Measurements from ENCODE around the gene MGAT4C.
"Not testable (repeated sequence)": the region's sequence is repeated elsewhere in the genome, so short reads cannot be mapped to it uniquely, and the experiment has no call there.

MGAT4C gene

DNA sequence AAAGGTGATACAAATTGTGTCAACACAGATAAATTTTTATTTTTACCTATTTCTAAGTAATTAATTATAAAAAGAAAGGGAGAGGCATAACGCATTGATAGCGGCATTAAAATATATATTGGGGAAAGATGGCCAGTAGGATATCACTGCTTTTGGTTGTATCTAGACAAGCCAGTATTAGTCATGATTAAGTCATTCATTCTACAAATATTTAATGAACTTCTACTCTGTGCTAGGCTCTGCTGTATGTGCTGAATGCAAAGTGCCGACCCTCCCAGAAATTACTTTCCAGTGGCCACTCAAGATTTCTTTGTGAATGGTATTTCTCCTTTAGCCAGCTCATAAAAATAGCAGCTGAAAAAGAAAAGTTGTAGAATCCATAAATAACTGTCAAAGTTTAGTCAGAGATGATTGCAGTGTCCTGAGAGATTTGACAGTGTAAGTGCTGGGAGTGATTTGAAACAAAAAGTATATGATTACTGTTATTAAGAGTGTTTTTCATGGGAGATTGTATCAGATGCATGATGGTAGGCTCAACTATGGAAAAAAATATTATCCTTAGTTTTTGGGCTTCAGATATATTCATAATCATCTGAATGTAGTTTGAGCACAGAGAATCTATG is 133.2 kb downstream of the MGAT4C start:
- DNase-seq: no peak

DNA sequence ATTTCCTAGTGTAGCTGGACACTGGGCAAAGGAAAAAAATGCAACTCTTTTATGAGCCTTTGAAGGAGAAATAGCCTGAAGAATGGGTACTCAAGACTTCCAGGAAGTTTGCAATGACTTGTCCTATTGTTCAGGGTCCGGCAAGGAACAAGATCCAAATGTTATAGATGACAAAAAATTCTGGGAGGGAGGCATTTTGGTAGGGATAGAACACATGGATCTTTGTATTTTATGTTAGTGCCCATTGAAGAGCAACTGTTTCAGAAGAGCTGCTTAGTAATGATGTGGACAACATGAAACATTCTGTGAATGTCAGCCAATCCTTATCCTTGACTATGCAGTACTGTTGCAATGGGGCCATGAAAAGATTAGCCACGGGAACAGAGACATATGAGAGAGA is 138.0 kb downstream of the MGAT4C start:
- no peak for DNase-seq

DNA sequence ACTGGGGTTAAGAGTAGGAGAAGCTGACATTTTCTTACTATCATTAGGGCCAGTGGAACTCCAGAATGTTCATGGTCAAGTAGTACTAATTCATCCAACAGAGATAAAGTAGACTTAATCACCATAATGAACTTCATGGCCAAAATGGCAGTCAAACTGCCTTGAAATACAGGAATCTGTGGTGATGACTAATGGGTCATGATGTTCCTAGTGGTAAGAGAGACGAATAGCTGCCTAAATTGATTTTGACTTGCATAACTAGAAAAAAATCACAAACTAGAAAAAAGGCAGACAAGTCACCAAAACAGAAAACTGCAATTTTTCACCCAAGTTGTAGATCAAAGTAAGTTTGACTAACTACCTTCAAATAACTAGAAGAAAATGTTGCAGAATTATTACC is 138.5 kb downstream of the MGAT4C start:
- no peak for DNase-seq

DNA sequence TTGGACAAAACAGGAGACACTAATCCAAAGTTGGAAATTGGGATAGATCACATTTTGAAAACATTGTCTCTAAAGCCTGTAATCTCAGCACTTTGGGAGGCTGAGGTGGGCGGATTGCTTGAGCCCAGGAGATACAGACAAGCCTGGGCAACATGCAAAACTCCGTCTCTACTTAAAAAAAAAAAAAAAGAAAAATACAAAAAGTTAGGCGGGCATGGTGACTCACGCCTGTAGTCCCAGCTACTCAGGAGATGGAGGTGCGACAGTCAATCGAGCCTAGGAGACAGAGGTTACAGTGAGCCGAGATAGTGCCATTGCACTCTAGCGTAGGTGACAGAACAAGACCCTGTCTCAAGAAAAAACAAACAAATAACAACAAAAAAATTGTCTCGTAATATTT is 152.1 kb downstream of the MGAT4C start:
- no peak for DNase-seq

DNA sequence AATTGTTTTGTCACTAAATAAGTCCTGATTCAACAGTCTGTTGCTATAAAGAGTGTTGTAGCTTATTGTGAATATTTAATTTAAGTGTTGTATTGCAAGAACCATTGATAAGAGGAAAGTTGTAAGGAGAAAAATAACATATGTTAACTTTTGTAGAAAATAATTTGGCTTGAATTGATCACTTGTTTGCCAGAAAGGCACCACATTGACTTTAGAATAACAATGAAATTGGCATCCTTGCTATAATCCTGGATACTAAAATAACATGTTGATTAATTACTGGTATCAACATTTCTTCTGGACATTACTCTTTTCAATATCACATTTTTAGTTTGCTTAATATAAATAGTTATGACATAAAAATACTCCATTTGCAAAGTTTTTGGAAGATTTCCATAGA is 159.0 kb downstream of the MGAT4C start:
- no peak for DNase-seq

DNA sequence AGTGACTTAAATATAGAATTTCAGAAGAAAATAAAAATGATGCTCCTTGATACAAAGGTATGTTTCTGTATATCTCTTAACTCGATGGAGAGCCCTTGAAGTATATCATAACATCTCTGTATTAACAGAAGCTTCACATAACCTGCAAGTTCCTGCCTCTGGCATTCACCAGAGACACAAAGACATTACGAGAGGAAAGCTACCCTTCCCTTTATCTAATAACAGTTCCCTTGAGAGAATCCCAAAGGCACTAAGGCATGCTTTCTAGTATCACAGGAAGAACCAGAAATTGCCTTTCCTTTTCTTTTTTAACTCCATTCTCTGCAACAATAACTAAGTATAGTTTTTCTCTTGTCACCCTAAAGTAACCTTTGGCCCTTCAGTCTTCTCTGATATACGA is 164.5 kb downstream of the MGAT4C start:
- DNase-seq: no peak

DNA sequence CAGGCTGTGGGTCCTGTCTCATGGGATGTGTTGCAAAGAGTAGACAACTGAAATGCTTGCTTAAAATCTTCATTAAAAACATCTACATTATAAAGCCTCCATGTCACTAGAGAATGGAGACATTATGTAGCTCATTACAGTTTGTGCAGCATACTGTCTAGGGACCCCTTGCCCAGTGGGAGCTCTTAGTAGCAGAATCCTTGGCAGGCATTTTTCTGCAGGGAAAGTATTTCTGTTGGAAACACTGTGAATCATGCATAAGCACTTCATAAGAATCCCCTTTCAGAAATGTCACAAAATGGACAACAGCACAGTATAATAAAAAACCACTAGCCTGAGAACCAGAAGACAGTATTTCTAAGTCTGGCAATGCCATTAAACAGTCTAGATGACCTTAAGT is 174.3 kb downstream of the MGAT4C start:
- DNase-seq: no peak

DNA sequence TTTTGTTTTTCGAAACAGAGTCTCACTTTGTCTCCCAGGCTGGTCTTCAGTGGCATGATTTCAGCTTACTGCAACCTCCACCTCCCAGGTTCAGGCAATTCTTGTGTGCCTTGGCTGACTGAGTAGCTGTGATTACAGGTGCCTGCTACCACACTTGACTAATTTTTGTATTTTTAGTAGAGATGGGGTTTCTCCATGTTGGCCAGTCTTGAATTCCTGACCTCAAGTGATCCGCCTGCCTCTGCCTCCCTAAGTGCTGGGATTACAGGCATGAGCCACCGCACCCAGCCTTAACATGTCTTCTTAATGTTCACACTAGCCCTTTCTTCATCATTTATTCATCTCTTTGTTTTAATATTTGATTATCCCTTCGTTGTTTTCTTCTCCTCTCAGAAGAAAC is 197.1 kb downstream of the MGAT4C start:
- not testable (repeated sequence) for DNase-seq

DNA sequence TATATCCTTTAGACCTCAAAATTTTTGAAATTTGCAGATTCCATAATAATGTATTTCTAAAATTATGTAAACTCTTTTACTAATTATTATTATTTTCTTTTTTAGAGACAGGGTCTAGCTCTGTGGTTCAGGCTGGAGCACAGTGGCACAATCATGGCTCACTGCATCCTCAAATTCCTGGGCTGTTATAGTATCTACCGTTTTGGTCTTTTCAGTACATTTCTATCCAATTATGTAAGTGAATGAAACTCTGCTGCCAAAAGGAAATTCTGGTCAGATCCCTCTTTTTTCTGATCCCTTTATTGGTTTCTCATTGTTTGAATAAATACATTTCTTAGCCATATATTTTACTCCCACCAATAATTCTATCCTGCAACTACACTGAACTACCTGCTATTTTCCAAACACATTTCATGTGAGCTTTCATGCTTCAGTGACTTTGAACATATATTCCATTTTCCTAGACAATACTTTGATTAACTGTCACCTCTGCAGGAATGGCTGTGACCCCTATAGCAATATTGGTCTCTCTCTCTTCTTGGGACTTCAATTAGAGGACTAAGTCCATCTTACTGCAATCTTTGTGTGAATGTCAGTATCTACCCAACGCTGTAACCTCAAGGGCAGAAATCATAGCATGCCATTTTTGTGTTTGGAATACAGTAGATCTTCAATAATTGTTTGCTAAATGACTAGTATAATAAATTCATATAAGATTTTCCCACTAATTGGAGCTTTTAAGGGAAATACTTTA is 198.9 kb downstream of the MGAT4C start:
- no peak for DNase-seq

DNA sequence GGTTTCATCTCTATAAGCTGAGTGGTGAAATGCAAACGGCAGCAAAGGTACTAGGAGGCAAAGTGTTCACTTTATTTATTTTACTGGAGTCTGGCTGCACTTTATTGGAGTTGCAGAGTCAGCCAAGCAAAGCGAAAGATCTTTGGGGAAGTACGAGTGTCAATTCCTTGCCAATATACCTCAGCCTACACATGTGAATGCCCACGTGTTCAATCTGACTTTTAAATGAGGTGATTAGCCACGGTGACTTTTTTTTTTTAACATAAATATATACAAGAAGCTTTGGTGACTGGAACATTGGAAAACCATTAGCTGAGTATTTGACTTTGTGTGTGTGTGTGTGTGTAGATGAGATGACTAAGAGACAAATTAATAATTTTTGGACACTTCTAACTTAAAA is 203.3 kb downstream of the MGAT4C start:
- DNase-seq: no peak

DNA sequence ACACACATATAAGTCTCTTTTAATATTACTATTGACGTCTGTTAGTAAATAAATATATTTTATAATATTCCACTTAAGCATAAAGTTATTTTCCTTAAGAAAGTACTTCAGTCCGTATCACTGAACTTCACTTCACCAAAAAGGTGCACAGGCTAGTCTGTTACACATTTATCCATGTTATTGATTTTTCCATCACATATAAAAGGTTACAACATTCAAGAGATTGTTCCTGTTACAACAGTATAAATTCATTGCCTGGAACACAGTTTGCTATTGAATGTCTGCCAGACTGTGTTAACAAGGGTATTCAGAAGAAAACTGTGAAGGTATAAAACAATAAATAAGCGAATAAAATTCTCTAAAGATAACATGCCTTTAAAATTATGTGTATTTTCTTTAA is 206.2 kb downstream of the MGAT4C start:
- no peak for DNase-seq

DNA sequence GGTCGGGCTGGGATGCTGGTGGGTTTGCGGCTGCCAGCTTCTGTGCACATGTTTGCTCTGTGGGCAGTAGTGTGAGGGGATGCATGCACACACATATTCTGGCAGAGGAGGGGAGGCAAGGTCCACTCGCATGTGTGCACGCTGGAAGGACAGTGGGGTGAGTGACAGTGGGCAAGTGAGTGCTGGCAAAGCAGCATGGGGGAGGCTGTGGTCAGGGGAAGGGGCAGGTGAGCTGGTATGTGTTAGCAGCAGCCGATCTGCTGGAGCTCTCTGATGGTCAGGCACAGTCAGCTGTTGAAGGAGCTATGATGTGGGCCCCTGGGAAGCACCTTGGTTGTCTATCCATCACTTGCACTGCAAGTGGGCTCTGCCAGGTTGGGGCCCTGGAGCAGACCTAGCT is 211.8 kb downstream of the MGAT4C start:
- DNase-seq: no peak

DNA sequence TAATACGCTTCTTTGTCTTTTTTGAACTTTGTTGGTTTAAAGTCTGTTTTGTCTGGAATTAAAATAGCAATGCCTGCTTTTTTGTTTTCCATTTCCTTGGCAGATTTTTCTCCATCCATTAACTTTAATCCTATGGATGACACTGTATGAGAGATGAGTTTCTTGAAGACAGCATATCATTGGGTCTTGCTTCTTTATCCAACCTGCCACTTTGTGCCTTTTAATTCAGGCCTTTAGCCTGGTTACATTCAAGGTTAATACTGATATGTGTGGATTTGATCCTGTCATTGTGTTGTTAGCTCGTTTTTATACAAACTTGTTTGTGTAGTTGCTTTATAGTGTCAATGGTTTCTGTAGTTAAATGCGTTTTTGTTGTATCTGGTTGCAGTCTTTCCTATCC is 214.1 kb downstream of the MGAT4C start:
- DNase-seq: no peak

DNA sequence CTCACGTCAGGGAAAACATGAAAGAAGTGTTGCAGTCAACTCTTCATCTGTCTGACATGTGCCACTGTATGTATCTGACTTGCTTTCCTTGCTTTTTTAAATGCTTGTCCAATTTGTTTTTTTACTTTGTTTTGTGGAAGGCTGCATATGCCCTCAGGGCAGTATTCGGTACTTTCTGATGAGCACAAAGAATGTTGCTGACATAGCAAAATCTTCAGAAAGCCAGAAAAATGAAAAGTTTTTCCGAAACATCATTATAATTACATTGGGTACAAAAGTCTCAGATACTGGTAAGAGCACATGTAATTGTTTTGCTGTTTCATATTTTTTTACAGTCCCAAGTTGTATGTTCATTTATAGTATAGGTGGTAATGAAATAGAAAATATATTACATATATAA is 237.8 kb downstream of the MGAT4C start:
- no peak for DNase-seq

DNA sequence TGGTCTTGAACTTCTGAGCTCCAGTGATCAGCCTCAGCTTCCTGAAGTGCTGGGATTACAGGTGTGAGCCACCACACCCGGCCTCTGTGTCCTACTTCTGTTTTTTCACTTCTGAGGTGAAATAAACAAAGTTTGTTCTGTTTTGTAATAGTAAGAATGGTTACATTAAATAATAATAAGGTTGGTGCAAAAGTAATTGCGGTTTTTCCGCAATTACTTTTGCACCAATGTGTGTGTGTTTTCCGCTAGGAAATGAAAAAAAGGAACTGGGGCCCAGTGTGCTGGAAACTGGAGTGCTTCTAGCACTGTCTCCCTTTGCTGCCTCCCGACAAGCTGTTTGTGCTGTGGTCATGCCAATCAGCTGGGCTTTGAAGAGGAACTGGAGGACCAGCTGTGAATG is 241.2 kb downstream of the MGAT4C start:
- no peak for DNase-seq

DNA sequence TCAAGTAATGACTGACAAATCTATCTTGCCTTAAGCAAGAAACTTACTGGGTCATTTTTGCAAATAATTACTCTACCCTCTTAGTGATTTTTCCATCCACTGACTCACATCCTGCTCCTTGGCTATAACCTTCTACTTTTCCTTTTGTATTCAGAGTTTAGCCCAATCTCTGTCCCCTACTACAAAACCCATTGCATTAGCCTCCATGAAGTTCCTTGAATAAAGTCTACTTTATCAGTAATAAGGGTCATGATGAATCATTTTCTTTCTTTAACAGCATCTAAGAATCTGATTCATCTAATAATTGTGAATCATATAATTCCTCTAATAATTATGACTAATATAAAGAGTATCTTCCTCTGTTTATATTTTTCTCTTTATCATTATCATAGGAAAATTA is 249.5 kb downstream of the MGAT4C start:
- DNase-seq: no peak

DNA sequence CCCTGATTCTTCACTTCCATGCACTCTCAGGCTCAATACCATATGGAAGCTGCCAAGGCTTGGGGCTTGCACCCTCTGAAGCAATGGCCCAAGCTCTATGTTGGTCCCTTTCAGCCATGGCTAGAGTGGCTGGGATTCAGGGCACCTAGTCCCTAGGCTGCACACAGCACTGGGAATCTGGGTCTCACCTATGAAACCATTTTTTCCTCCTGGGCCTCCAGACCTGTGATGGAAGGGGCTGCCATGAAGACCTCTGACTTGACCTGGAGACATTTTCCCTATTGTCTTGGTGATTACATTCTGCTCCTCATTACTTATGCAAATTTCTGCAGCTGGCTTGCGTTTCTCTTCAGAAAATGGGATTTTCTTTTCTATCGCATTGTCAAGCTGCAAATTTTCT is 258.1 kb downstream of the MGAT4C start:
- DNase-seq: no peak

DNA sequence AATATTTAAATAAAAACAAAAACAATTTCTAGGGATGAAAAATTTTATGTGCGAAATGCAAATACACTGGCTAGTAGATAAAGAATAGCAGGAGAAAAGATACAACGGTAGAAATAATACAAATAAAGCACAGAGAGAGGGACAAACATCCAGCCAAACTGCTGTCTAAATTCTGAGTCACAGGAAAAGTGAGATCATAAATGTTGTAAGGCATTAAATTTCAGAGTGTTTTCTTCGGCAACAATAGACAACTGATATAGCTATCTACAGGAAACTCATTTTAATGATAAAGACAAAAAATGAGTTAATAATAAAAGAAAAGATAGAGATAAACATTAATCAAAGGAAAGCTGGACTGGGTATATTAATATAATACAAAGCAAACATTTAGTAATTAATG is 259.9 kb downstream of the MGAT4C start:
- DNase-seq: no peak

DNA sequence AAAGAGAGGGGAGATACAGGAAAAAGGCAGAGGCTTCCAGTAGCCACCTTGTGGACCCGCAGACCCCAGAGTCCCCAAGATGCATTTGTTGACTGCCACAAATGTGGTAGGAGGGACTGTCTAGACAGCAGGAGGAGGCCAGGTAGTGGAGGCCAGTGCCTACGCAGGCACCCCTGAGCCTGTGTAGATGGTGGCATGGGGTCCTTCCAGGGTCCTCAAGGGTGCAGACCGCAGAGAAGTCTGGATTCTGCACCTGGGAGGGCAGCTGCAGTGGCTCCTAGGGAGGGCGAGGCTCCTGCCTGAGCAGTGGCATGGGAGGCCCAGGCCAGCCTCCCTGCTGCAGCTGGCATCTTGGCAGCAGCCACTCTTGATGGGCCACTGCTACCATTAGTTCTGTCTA is 262.4 kb downstream of the MGAT4C start:
- DNase-seq: no peak

DNA sequence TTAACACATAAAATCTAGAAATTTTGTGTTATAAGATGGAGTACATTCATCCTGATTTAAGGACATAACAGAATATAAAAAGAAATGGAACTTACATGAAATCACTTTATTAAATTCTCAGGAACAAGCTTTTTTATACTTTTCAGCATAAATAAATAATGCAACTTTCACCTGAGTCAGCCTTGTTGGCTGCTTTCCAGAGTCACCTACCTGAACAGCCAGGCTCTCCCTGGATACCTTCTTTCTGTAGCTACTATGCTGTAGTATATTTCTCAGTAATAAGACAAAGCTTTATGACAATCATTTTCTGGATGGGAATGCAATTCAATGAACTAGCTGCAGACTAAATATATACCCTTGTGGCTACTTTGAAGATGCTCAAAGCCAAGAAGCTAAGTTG is 270.2 kb downstream of the MGAT4C start:
- no peak for DNase-seq

DNA sequence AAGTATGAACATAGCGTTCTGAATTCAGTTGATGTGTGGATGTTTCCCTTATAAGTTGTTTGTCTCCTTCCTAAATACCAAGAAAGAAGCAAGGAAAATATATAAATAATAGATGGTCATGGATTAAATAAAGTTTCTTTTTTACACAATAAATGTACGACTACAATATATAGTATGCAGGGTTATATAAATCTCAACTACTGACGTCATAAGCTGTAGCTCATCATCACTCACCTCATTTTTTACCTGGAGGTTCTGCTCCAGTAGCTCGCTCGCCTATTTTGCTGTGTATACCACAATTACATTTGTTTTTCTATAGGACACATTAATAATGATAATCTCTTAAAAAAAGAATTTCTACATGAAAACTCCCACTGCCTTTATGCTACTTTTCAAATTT is 272.6 kb downstream of the MGAT4C start:
- no peak for DNase-seq

DNA sequence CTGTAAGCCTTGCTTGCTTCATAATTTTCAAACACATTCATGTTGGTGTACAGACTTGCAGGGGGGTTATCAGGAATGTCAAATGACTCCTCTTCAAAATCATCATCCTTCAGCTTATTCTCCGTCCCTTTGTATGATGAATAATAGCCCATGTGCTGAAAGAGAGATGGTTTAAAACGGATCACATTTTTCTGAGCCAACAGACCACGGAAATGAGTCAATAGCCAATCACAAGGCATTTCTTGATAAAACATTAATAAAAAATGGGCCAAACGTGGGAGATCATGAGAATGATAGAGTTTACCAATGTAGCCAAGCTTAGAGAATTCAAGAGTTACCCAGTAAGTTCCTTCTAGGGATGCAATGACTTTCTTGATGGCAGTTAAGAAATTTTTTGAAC is 276.6 kb downstream of the MGAT4C start:
- DNase-seq: no peak

DNA sequence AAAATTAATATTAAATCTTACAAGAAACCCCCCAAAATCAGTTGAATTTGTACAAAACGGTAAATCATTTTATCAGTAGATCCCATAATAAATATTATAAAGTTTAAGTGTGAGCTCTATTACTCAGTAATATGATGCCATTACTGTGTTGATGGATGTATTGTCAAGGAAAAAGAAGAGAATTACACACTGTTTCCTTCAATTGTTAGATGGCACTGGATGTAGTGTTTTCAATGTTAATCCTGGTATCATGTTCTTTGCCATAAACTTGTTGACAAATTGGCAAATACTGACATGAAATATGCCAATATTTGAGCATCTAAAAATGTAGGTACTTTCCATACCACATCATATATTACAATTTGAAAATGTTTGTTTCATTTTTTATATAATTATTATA is 280.5 kb downstream of the MGAT4C start:
- DNase-seq: no peak

DNA sequence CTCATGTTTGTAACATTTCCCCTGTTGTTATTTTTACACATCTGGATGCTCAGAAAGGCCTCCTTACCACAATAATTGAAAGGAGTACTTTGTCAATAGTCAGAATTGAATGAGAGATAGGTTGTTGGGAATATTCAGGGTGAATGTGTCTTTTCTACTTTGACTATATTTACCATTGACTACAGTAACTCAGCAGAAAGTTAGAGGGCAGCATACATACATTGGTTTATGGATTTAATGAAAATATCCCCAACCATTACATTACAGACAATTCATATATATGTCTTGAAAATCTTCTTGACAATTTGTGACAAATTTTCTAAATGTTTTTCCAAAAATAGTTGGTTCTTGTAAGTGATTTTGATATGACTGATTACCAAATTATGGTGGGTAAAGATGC is 284.4 kb downstream of the MGAT4C start:
- no peak for DNase-seq

DNA sequence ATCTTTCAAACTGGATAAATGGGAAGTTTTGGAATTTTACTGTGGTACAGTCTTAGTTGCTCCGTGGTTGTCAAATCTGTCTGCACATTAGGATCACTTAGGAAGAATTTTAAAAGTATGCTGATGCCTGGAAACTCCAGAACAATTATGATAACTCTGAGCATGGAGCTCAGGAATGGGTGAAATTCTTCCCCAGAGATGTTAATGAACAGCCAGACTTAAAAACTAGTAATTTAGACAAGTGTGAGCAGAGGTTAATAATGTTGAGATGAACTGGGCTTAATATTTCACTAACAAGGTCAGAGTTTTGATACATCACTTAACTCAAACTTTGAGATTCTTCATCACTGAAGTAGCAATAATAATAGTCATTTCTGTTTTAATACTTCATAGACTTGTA is 287.6 kb downstream of the MGAT4C start:
- DNase-seq: no peak
